NB4 (cell line): ENCODE measurements around the gene FAM47E.

ENCODE experiments used
- DNase-seq: peaks from one replicate; pipeline ENCODE4 v3.0.0; 2010; ENCODE audit warnings: low read depth
- H3K4me3 ChIP-seq: one replicate; pipeline ENCODE4 v1.5.1; 2011; ENCODE audit warnings: mild to moderate bottlenecking, low read depth, low read length, moderate library complexity
- CTCF ChIP-seq: IDR thresholded peaks from one replicate; pipeline ENCODE4 v1.5.1; 2012; ENCODE audit warnings: low read depth, low read length
- MYC ChIP-seq: IDR thresholded peaks from 2 replicates; pipeline ENCODE4 v1.6.1; 2011; ENCODE audit warnings: low read depth, low read length
- POLR2A ChIP-seq: IDR thresholded peaks from 2 replicates; pipeline ENCODE4 v1.6.1; 2011; ENCODE audit warnings: mild to moderate bottlenecking; ENCODE audit not compliant: insufficient read length; ENCODE audit errors: extremely low read depth
- TF ChIP-seq, protein P1 (sequence below): IDR thresholded peaks from 2 replicates; pipeline ENCODE4 v1.6.1; 2011; ENCODE audit warnings: low read depth, low read length

FAM47E gene

GRCh38 chr4:76216975-76217814 lies 34.3 kb upstream of the FAM47E start:
- no peak for TF ChIP-seq POLR2A
- TF ChIP-seq, protein P1, sequence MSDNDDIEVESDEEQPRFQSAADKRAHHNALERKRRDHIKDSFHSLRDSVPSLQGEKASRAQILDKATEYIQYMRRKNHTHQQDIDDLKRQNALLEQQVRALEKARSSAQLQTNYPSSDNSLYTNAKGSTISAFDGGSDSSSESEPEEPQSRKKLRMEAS, result no peak
- TF ChIP-seq CTCF, result no peak
- no peak for TF ChIP-seq MYC
- no peak for DNase-seq
- no peak overlapping the region for H3K4me3 ChIP-seq

GRCh38 chr4:76219299-76220055 lies 32.0 kb upstream of the FAM47E start:
- H3K4me3 ChIP-seq, result no peak overlapping the region
- TF ChIP-seq MYC (0 out of 2 replicates have a peak, but pooled peaks have one; percentile 14), CTCF (no peak)
- peak; percentile 57 for DNase-seq

- TF ChIP-seq MYC, result no peak
- TF ChIP-seq, protein P1, result no peak
- no peak for TF ChIP-seq POLR2A
- TF ChIP-seq CTCF, result no peak
- no peak overlapping the region for H3K4me3 ChIP-seq
- no peak for DNase-seq
Measured at GRCh38 chr4:76224171-76224570, 27.4 kb upstream of the FAM47E start.

GRCh38 chr4:76226418-76226817 lies 25.1 kb upstream of the FAM47E start:
- no peak for TF ChIP-seq POLR2A
- no peak for TF ChIP-seq MYC
- TF ChIP-seq CTCF, result no peak
- TF ChIP-seq, protein P1, result no peak
- no peak for DNase-seq
- no peak overlapping the region for H3K4me3 ChIP-seq

DNA sequence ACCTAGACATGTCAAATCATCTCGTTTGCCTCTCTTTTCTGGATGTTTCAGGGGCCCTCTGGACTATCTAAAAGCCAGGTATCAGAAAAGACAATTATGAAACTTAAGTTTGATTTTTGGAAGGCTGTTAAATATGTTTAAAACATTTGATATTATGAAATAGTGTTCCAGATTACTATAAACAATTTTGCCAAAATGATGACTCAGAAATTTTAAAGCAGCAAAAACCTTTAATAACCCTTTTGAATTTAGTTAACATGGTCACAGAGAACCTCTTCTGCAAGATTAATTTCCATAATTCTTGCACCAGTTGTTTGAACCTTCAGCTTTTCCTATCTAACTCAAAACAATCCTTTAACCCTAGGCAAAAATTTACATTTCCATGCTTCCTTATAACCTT lies 18.8 kb upstream of the FAM47E start:
- H3K4me3 ChIP-seq, result no peak overlapping the region
- no peak for DNase-seq
- TF ChIP-seq CTCF, result no peak
- TF ChIP-seq, protein P1, result no peak
- TF ChIP-seq POLR2A, result no peak
- TF ChIP-seq MYC, result no peak
